Neural crest cell (in vitro differentiated cells): ENCODE measurements around the gene PPIF. TPM values are rescaled to one million over a fixed set of nuclear protein-coding genes. Genes with fewer than 3 reads are reported as not detected.

ENCODE experiments used
- DNase-seq: peaks from one replicate; pipeline ENCODE4 v3.0.0; 2021; ENCODE audit warnings: low read depth, mixed read lengths, low spot score
- H3K27ac Mint-ChIP-seq: one replicate; pipeline ENCODE4 v1.8.0; 2021; ENCODE audit warnings: mild to moderate bottlenecking, mixed read lengths; ENCODE audit not compliant: unreplicated experiment
- H3K27me3 Mint-ChIP-seq: 2 replicates; pipeline ENCODE4 v1.8.0; 2021; ENCODE audit warnings: low read depth, mild to moderate bottlenecking, mixed read lengths
- H3K36me3 Mint-ChIP-seq: 2 replicates; pipeline ENCODE4 v1.8.0; 2021; ENCODE audit warnings: low read depth, mild to moderate bottlenecking, mixed read lengths
- H3K4me1 Mint-ChIP-seq: 2 replicates; pipeline ENCODE4 v1.8.0; 2021; ENCODE audit warnings: mixed read lengths
- H3K4me3 Mint-ChIP-seq: one replicate; pipeline ENCODE4 v1.8.0; 2021; ENCODE audit warnings: mild to moderate bottlenecking, mixed read lengths
- H3K9me3 Mint-ChIP-seq: 2 replicates; pipeline ENCODE4 v1.8.0; 2021; ENCODE audit warnings: mixed read lengths
- total RNA-seq: library from RNA; stranded (reverse); gene quantifications from 2 replicates; pipeline ENCODE4 v1.2.1, GENCODE V29; 2021
- TF ChIP-seq, protein P1 (sequence below): fragments of 200-600 bp; sonication (generic); conservative IDR thresholded peaks from 2 replicates; pipeline ENCODE4 v1.5.0; 2021; ENCODE audit warnings: antibody characterized with exemption, mild to moderate bottlenecking

The PPIF gene
- total RNA-seq, 1 donor from 2014 or later: 76.8 TPM

DNA sequence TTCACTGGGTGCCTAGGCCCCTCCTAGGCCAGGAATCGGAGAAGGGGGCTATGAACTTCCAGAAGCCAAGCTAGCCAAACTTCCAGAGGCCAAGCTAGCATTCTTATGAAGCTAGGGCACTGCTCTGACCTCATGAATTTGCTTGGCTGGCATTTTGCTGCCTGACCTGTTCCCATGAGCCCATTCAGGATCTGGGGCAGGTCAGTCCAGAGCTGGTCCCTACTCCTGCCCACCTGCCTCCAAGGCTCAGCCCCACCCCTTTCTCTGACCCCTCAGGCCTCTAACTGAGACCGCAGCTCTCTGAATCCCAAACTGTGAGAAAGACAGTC is 1.3 kb upstream of the PPIF start:
- Mint-ChIP-seq H3K9me3 (no peaks in the 10 kb centered on the region), H3K4me1 (peaks cover 12% of the 10 kb centered on the region), H3K27ac (peak overlapping the region; percentile 43), H3K27me3 (no peaks in the 10 kb centered on the region), H3K36me3 (peaks cover 6% of the 10 kb centered on the region), H3K4me3 (peak overlapping the region; percentile 75)
- TF ChIP-seq, protein P1, sequence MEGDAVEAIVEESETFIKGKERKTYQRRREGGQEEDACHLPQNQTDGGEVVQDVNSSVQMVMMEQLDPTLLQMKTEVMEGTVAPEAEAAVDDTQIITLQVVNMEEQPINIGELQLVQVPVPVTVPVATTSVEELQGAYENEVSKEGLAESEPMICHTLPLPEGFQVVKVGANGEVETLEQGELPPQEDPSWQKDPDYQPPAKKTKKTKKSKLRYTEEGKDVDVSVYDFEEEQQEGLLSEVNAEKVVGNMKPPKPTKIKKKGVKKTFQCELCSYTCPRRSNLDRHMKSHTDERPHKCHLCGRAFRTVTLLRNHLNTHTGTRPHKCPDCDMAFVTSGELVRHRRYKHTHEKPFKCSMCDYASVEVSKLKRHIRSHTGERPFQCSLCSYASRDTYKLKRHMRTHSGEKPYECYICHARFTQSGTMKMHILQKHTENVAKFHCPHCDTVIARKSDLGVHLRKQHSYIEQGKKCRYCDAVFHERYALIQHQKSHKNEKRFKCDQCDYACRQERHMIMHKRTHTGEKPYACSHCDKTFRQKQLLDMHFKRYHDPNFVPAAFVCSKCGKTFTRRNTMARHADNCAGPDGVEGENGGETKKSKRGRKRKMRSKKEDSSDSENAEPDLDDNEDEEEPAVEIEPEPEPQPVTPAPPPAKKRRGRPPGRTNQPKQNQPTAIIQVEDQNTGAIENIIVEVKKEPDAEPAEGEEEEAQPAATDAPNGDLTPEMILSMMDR: no peak
- no peak for DNase-seq

DNA sequence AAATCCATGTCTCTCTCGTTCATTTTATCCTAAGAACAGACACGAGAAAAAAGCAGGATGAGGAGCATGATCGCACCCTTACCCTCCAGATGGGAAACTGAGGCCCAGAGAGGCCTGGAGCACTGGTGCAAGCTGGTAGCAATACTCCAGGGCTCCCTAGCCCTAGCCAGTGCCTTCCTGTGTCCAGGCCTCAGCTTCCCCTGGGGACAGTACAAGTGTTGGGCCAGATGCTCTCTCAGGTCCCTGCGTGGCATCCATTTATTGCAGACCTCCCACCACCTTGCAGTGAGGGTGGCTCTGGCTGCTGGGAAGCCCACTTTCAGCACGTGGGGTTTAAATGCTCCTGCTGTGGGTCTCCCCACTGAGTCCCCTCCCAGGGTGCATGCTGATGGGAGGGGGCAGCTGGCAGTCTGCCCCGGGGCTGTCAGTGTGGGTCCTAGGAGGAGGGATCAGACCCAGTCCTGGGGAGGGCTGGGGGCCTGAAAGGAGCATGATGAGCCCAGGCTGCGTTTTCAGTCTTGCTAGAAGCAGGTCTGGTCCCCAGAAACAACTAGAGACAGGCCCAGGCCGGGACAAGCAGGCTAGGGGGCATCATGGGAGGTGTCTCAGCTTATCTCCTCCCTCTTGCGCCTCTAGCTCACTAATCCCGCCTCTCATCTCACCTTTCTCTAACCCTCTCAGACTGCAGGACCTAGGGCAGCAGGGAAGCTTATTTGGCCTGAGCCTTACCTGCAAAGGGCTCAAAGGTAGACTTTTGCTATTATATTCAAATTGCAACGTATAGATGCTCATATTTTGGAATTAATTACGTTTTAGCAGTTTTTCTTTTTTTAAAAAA is 662 bp upstream of the PPIF start:
- Mint-ChIP-seq H3K9me3 (no peaks in the 10 kb centered on the region), H3K27ac (peak overlapping the region; percentile 35), H3K4me1 (peaks cover 12% of the 10 kb centered on the region), H3K4me3 (peak overlapping the region; percentile 79), H3K36me3 (peaks cover 6% of the 10 kb centered on the region), H3K27me3 (no peaks in the 10 kb centered on the region)
- no peak for DNase-seq
- TF ChIP-seq, protein P1: no peak

DNA sequence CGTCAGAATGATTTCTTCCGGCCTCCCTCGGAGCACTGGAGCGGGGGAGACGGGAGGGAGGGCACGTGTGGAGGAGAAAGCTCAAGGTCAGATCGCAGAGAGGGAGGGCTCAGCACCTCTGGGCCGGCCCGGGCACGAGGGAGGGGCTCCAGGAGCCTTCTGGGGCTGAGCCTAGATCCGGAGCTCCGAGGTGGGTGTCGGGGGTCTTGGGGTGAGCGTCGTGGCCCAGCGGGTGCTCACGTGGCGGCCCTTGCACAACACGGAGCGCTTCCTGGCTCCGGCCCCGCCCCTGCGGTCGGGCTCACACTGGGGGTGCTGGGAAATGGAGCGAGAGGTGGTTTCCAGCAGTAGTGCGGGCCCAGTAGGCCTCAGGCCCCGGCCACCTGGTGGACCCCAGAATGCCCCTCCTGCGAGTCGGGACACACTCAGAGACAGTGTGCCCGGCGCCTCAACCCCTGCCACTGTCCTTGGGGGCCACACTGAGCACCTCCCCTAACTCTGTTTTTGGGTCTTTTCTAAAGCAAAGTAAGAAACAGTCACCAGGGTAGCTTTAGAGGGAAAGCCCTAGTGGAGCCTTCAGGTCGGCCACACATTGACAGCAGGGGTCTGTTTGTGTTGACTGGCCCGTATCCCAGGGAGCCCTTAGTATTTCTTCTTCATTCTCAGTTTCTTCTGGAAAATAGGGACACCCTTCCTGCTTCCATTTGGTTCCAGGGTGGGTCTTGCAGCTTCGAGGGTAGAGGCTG is 798 bp downstream of the PPIF start:
- H3K27ac Mint-ChIP-seq: peak overlapping the region; percentile 50
- H3K9me3 Mint-ChIP-seq: no peaks in the 10 kb centered on the region
- DNase-seq: no peak
- TF ChIP-seq, protein P1: no peak
- H3K4me1 Mint-ChIP-seq: peaks cover 12% of the 10 kb centered on the region
- peaks cover 12% of the 10 kb centered on the region for H3K36me3 Mint-ChIP-seq
- H3K27me3 Mint-ChIP-seq: no peaks in the 10 kb centered on the region
- H3K4me3 Mint-ChIP-seq: peak overlapping the region; percentile 83

DNA sequence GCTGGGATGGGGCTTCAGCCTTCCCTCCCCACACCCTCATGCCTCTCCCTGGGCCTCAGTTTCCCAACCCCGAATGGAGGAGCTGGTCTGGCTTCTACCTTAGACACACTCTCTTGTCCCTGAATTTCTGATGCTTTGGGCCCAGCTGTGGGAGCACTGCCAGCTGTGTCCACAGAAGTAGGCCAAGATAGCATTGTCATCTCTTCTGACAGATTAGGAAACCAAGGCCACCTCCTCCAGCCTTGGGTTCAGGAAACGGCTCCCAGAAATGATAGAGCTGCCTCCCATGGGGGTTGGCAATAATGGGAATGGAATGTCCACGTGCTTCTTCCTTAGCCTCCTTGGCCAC is 1.3 kb downstream of the PPIF start:
- no peak for DNase-seq
- peak overlapping the region; percentile 50 for H3K27ac Mint-ChIP-seq
- H3K36me3 Mint-ChIP-seq: peaks cover 17% of the 10 kb centered on the region
- H3K4me1 Mint-ChIP-seq: peaks cover 12% of the 10 kb centered on the region
- TF ChIP-seq, protein P1: no peak
- H3K4me3 Mint-ChIP-seq: peak overlapping the region; percentile 83
- no peaks in the 10 kb centered on the region for H3K9me3 Mint-ChIP-seq
- H3K27me3 Mint-ChIP-seq: no peaks in the 10 kb centered on the region

DNA sequence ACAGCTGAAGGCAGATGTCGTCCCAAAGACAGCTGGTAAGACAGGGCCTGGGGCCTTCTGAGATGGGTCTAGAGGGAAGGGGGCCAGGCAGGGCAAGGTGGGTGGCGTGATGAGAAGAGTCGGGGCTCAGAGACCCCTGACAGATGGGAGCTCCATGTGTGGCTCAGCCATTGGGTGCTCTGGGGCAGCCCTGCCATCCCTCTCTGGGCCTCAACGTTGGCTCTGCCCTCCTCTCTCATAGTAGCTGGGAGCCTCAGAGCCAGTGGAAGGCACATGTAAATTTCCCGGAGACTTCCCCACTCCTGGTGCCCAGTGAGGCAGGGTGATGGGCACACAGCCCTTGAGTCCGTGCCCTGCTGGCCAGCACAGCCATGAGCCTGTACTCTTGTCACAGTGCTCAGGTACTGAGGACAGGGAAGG is 1.8 kb downstream of the PPIF start:
- no peaks in the 10 kb centered on the region for H3K9me3 Mint-ChIP-seq
- H3K4me3 Mint-ChIP-seq: peak overlapping the region; percentile 83
- H3K4me1 Mint-ChIP-seq: peaks cover 12% of the 10 kb centered on the region
- peaks cover 22% of the 10 kb centered on the region for H3K36me3 Mint-ChIP-seq
- no peak for DNase-seq
- TF ChIP-seq, protein P1: no peak
- no peak overlapping the region for H3K27ac Mint-ChIP-seq
- H3K27me3 Mint-ChIP-seq: no peaks in the 10 kb centered on the region
